Stimulated activated CD4-positive, alpha-beta T cell treated with anti-CD3 and anti-CD28 coated beads, TNF-alpha, amount 100 ng/mL, for 1 hour (primary cell): ENCODE results near the gene ECHDC3.

Experiments used
- DNase-seq, 3 donors: peaks; one replicate each; pipeline ENCODE4 v3.0.0-alpha.2; 2020; ENCODE audit warnings: low read depth in 3 of 3, low spot score in 1 of 3

ECHDC3 gene

GRCh38 chr10:11776080-11776479 is 33.9 kb downstream of the ECHDC3 start:
- DNase-seq: no peak

- no peak for DNase-seq
These were observed 38.9 kb downstream of the ECHDC3 start for GRCh38 chr10:11781114-11781513.

DNA sequence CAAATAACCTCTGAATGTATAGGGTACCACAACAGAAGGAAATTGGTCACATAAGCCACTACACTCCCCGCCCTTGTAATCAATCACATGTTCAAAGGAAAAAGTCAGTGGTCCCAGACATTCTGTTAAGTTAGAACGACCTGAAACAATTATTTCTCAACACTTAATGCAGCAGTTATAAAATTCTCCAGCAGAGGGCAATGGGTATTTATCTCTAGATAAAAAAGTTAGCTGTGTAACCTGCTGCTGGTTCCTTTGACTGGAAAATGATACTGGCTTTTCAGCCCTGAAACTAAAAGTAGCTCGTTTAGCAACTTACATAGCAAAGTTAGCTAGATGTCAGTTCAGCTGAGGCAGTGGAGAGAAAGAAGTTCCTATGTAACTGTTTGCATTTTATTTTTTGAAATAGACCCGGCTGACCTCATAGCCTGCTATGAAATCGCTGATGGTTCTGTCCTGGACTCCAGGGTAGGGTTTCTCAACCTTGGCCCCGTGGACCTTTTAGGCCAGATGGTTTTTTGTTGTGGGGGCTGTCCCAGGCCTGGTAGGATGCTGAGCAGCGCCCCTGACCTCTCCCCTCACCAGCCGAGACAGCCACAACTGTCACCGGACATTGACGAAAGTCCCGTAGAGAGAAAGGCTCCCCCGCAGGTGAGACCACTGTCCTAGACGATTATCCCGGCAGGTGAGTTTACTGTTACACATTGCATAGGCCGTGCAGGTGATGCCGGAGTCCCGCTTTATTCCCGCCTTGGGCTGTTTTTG is 40.8 kb downstream of the ECHDC3 start:
- no peak for DNase-seq

- DNase-seq: no peak
These were observed 41.3 kb downstream of the ECHDC3 start for GRCh38 chr10:11783558-11783865.

DNA sequence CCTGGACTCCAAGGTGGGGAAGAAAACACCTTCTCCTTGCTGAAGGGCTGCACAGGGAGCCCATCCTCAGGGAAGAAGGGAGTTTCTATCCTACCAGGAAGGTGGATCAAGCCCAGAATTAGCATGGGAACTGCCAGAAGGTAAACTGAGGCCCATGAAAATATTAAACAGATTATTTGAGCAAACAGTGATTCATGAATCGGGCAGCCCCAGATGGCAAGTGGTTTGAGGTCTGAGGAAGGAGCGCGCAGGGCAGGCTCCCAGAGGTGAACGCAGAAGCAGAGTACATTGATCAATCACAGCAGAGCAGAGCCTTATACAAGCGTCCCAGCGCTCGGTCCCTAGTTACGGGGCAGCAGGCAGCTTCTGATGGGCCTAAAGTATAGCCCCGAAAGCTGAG is 45.2 kb downstream of the ECHDC3 start:
- no peak for DNase-seq

DNA sequence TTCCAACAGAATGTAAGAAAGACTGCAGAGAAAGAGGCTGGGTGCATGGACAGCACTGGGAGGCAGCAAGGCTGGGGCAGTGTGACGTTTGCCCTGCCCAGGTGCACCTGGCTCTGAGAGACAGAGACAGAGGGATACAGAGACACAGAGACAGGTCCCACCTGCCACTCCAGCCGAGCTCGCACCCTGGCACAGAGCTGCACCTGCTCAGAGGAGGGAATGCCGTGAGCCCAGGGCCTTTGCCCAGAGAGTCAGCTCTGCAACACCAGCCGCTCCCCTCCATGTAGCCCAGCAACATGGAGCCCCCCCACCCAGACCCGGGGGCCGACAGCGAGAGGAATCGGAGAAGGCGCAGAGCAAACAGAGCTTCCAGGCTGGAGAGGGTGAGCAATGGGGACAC is 45.7 kb downstream of the ECHDC3 start:
- DNase-seq: no peak

- DNase-seq: no peak
These were observed 47.1 kb downstream of the ECHDC3 start for GRCh38 chr10:11789306-11789705.

- DNase-seq: no peak
These were observed 47.8 kb downstream of the ECHDC3 start for GRCh38 chr10:11789956-11790355.

GRCh38 chr10:11793762-11794479 is 51.7 kb downstream of the ECHDC3 start:
- DNase-seq: no peak

DNA sequence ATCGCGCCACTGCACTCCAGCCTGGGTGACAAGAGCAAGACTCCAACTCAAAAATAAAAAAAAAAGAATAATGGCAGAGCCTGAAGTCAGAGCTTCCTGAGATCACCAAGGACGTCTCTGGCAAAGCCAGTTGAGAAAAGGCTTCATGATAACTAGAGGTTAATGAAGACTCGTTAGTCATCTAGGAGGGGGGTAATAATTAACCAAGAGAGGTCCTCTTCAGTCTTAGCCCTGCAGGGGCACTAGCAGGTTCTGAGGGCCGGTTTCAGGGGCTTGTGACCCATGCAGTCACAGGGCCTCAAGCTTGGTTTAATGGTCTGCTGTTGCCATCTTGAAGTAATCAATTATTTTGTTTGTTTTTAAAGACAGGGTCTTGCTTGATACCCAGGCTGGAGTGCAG is 52.4 kb downstream of the ECHDC3 start:
- DNase-seq: no peak

GRCh38 chr10:11795101-11795920 is 53.1 kb downstream of the ECHDC3 start:
- DNase-seq: no peak

GRCh38 chr10:11796474-11796873 is 54.3 kb downstream of the ECHDC3 start:
- no peak for DNase-seq

GRCh38 chr10:11797281-11797680 is 55.1 kb downstream of the ECHDC3 start:
- DNase-seq: no peak

DNA sequence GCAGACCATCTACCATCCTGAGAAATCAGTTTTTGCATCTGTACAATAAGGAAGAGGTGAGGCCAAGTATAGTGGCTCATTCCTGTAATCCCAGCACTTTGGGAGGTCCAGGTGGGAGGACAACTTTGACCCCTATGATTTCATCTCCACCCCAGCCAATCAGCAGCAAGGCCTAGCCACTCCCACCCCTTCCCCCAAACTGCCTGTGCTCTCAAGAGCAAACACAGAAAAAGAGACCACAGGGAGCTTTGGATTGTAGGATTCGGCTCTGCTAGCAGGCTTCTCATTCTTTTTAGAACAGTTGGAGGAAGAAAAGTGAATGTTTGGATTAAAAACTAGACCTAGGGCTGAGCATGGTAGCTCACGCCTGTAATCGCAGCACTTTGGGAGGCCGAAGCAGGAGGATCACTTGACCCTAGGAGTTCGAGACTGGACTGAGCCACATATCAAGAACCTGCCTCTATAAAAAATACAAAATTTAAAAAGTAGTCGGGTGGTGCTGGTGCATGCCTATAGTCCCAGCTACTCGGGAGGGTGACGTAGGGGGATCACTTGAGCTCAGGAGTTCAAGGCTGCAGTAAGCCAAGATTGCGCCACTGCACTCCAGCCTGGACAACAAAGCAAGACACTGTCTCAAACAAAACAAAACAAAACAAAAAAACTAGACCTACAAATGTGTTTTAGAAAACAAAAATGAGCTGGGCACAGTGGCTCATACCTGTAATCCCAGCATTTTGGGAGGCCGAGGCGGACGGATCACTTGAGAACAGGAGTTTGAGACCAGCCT is 55.9 kb downstream of the ECHDC3 start:
- no peak for DNase-seq

DNA sequence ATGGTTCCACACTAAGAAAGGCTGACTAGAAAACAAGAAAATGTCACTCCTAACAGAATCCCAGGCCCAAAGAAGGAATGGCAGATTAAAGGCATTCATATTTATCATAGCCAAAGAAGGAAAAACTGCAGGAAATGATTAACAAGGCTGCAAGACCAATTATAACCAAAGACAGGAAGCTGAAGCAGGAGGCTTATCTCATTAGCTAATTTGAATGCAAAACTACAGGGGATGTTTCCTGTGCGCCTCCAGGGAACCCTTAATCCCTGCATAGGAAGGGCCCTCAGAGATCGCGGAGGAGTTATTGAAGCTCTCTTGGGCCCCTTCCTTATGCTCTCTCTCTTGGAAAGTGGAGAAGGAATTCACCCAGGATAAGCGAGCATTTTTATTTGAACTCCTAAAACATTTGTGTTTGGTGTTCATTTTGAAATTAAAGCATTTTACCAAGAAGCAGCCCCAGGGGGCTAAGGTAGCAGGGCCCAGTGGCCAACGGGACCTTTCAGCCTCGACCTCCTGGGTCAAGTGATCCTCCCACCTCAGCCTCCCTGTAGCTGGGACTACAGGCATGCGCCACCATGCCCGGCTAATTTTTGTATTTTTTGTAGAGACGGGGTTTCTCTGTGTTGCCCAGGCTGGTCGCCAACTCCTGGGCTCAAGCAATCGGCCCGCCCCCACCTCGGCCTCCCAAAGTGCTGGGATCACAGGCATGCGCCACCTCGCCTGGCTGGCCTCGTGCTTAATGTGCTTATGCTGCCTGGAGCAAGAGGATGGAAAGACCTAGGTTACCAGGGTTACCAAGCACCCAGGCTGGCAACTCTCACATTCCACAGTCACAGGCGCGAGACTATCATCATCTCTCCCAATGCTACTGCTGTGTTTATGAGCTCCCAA is 56.9 kb downstream of the ECHDC3 start:
- no peak for DNase-seq

DNA sequence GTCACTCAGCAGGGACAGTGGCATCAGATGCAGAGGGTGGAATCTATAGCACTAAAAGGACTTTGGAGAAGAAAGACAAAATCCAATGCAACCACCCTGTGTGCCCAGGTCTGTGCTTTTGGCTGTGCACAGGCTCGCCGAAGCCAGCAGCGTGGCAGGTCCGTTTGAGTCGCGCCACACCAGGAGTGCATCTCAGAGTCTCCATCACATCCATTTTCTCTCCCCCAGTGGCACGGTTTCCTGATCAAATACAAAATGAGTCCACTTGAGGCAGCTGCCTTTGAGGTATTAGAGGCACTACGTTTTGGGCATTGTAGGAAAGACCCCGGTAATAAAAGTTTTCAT is 57.5 kb downstream of the ECHDC3 start:
- no peak for DNase-seq

DNA sequence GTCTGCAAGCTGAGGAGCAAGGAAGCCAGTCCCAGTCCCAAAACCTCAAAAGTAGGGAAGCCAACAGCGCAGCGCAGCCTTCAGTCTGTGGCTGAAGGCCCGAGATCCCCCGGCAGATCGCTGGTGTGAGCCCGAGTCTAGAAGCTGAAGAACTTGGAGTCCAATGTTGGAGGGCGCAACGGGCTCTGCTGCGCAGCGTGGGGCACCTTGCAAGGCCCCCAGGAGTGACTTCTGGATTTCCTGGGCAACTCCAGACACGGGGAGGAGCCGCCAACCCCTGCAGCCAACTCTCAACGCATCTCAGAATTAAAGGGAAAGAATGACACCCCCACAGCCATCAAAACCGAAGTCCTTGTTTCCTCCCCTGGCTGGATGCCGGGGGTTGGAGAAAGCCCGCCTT is 62.2 kb downstream of the ECHDC3 start:
- DNase-seq: no peak

DNA sequence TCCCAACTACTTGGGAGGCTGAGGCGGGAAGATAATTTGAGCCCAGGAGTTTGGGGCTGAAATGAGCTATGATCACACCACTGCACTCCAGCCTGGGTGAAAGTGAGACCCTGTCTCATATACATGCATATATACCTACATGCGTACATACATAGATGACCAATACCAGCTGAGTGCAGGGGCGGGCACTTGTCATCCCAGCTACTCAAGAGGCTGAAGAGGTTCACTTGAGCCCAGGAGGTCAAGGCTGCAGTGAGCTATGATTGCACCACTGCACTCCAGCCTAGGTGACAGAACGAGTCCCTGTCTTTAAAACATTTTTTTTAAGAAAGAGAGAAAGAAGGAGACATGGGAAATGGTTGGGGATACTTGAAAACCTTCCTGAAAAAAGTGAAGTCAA is 63.6 kb downstream of the ECHDC3 start:
- no peak for DNase-seq

- no peak for DNase-seq
These were observed 64.5 kb downstream of the ECHDC3 start for GRCh38 chr10:11806706-11807105.

DNA sequence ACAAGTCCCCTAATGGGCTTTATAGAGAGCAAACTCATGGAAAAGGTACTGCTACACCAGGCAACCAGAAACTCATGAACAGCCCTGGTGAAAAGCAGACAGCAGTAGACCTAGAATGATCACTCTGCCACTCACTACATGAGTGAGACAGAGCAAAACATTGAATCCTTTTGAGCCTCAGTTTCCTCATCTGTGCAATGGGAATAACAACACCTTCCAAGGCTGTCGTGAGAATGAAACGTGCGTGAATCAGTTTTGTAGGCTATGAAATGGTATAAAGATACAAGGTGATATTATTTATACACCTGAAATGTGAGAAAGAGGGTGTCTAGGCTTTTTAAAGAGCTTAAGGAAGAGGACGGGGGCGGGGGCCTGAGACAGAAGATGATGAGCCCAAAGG is 66.6 kb downstream of the ECHDC3 start:
- DNase-seq: no peak
